Measurements from ENCODE around the gene KCTD4.
"Not testable (repeated sequence)": the region's sequence is repeated elsewhere in the genome, so short reads cannot be mapped to it uniquely, and the experiment has no call there.

The KCTD4 gene

GRCh38 chr13:45215392-45216077 lies 14.7 kb upstream of the KCTD4 start:
- no peak for DNase-seq (ENCODE audit: low read depth)

- no peak for DNase-seq (ENCODE audit: low read depth)
Observed at GRCh38 chr13:45209229-45209628, 8.4 kb upstream of the KCTD4 start.

GRCh38 chr13:45208132-45208531 lies 7.3 kb upstream of the KCTD4 start:
- DNase-seq (ENCODE audit: low read depth): no peak

GRCh38 chr13:45207319-45207718 lies 6.5 kb upstream of the KCTD4 start:
- no peak for DNase-seq (ENCODE audit: low read depth)

- DNase-seq (ENCODE audit: low read depth): no peak
Observed at GRCh38 chr13:45206340-45206739, 5.5 kb upstream of the KCTD4 start.

- DNase-seq (ENCODE audit: low read depth): no peak
Observed at GRCh38 chr13:45205124-45205523, 4.3 kb upstream of the KCTD4 start.

GRCh38 chr13:45199711-45200110 lies 1.1 kb downstream of the KCTD4 start:
- DNase-seq (ENCODE audit: low read depth): no peak

- no peak for DNase-seq (ENCODE audit: low read depth)
Observed at GRCh38 chr13:45198924-45199323, 1.9 kb downstream of the KCTD4 start.

GRCh38 chr13:45198041-45198440 lies 2.8 kb downstream of the KCTD4 start:
- DNase-seq (ENCODE audit: low read depth): no peak

- no peak for DNase-seq (ENCODE audit: low read depth)
Observed at GRCh38 chr13:45196622-45197021, 4.2 kb downstream of the KCTD4 start.

GRCh38 chr13:45196096-45196495 lies 4.7 kb downstream of the KCTD4 start:
- no peak for DNase-seq (ENCODE audit: low read depth)

- no peak for DNase-seq (ENCODE audit: low read depth)
Observed at GRCh38 chr13:45195421-45195820, 5.4 kb downstream of the KCTD4 start.

- DNase-seq (ENCODE audit: low read depth): no peak
Observed at GRCh38 chr13:45194081-45194939, 6.5 kb downstream of the KCTD4 start.

- DNase-seq (ENCODE audit: low read depth): no peak
Observed at GRCh38 chr13:45191874-45192273, 9.0 kb downstream of the KCTD4 start.

GRCh38 chr13:45189511-45189910 lies 11.3 kb downstream of the KCTD4 start:
- not testable (repeated sequence) for DNase-seq (ENCODE audit: low read depth)

GRCh38 chr13:45189077-45189476 lies 11.8 kb downstream of the KCTD4 start:
- not testable (repeated sequence) for DNase-seq (ENCODE audit: low read depth)

- no peak for DNase-seq (ENCODE audit: low read depth)
Observed at GRCh38 chr13:45185286-45185685, 15.6 kb downstream of the KCTD4 start.

- DNase-seq (ENCODE audit: low read depth): no peak
Observed at GRCh38 chr13:45184693-45185092, 16.2 kb downstream of the KCTD4 start.

GRCh38 chr13:45180713-45181601 lies 19.9 kb downstream of the KCTD4 start:
- DNase-seq (ENCODE audit: low read depth): no peak

- DNase-seq (ENCODE audit: low read depth): no peak
Observed at GRCh38 chr13:45180303-45180702, 20.5 kb downstream of the KCTD4 start.

GRCh38 chr13:45179428-45179827 lies 21.4 kb downstream of the KCTD4 start:
- no peak for DNase-seq (ENCODE audit: low read depth)
